Hematopoietic multipotent progenitor cell (in vitro differentiated cells): ENCODE data around the gene ATF7. TPM values are rescaled to one million over a fixed set of nuclear protein-coding genes. Genes with fewer than 3 reads are reported as not detected.
"Not testable (repeated sequence)": the region's sequence is repeated elsewhere in the genome, so short reads cannot be mapped to it uniquely, and the experiment has no call there.

ENCODE experiments used
- DNase-seq, 3 donors: peaks; one replicate each; pipeline ENCODE4 v3.0.0-alpha.2; 2011 to 2015; ENCODE audit warnings: low read depth in 2 of 3, low spot score in 2 of 3
- total RNA-seq: library from RNA; depleted of rRNA; stranded (reverse); fragments of >200 nt; gene quantifications from one replicate; pipeline ENCODE4 v1.2.3, GENCODE V29; 2012

ATF7 gene
- total RNA-seq, 1 donor, result 13.5 TPM

GRCh38 chr12:53599579-53599978 lies 26.6 kb downstream of the ATF7 start:
- peak in 2 of 3 donors; percentile 18 for DNase-seq

- DNase-seq, result not testable (repeated sequence)
These were observed 27.2 kb downstream of the ATF7 start for GRCh38 chr12:53598971-53599370.

- DNase-seq, result no peak
These were observed 29.2 kb downstream of the ATF7 start for GRCh38 chr12:53596920-53597363.

GRCh38 chr12:53594897-53595615 lies 31.1 kb downstream of the ATF7 start:
- DNase-seq, result no peak

GRCh38 chr12:53593707-53594106 lies 32.5 kb downstream of the ATF7 start:
- DNase-seq, result no peak

- no peak for DNase-seq
These were observed 33.2 kb downstream of the ATF7 start for GRCh38 chr12:53593031-53593430.

- no peak for DNase-seq
These were observed 33.8 kb downstream of the ATF7 start for GRCh38 chr12:53592426-53592825.

- no peak for DNase-seq
These were observed 34.6 kb downstream of the ATF7 start for GRCh38 chr12:53591301-53592206.

GRCh38 chr12:53590652-53591051 lies 35.5 kb downstream of the ATF7 start:
- DNase-seq, result no peak

- no peak for DNase-seq
These were observed 36.3 kb downstream of the ATF7 start for GRCh38 chr12:53589915-53590314.

- no peak for DNase-seq
These were observed 36.8 kb downstream of the ATF7 start for GRCh38 chr12:53589423-53589822.

GRCh38 chr12:53588123-53588522 lies 38.1 kb downstream of the ATF7 start:
- DNase-seq, result no peak

GRCh38 chr12:53586745-53587144 lies 39.4 kb downstream of the ATF7 start:
- DNase-seq, result no peak

- DNase-seq, result no peak
These were observed 40.6 kb downstream of the ATF7 start for GRCh38 chr12:53585448-53586125.

GRCh38 chr12:53579545-53579955 lies 46.6 kb downstream of the ATF7 start:
- DNase-seq, result no peak

- DNase-seq, result no peak
These were observed 47.4 kb downstream of the ATF7 start for GRCh38 chr12:53578783-53579182.

GRCh38 chr12:53577941-53578352 lies 48.2 kb downstream of the ATF7 start:
- no peak for DNase-seq

- peak in 2 of 3 donors; percentile 27 to 30 for DNase-seq
These were observed 50.5 kb downstream of the ATF7 start for GRCh38 chr12:53575502-53576249.

GRCh38 chr12:53572134-53572758 lies 53.9 kb downstream of the ATF7 start:
- DNase-seq, result no peak

GRCh38 chr12:53571295-53571694 lies 54.9 kb downstream of the ATF7 start:
- no peak for DNase-seq
